K562 (cell line): ENCODE measurements around the gene ZNF165. TPM values are rescaled to one million over a fixed set of nuclear protein-coding genes. Genes with fewer than 3 reads are reported as not detected.

Source experiments
- CBX3 ChIP-seq, 2 experiments: IDR thresholded peaks; 1 replicate in 1 of 2; 2 replicates in 1 of 2; pipeline ENCODE4 v1.6.1; 2012; ENCODE audit warnings: inconsistent platforms in 2 of 2, low read length in 2 of 2, borderline replicate concordance in 1 of 2, control low read depth in 1 of 2
- E2F3 ChIP-seq: fragments of 250-450 bp; sonication (Bioruptor Pico); IDR thresholded peaks from 2 replicates; pipeline ENCODE4 v1.4.0; 2020; ENCODE audit warnings: mild to moderate bottlenecking
- GTF2F1 ChIP-seq: IDR thresholded peaks from 2 replicates; pipeline ENCODE4 v1.6.1; 2011; ENCODE audit warnings: low read depth, low read length, improper control_type of control experiment
- HEY1 ChIP-seq: fragments of 250-450 bp; sonication (Bioruptor Pico); IDR thresholded peaks from 2 replicates; pipeline ENCODE4 v1.5.0; 2020; ENCODE audit warnings: mild to moderate bottlenecking, moderate library complexity, borderline replicate concordance
- KAT8 ChIP-seq: fragments of 450-650 bp; IDR thresholded peaks from 2 replicates; pipeline ENCODE4 v1.6.1; 2016; ENCODE audit warnings: low read depth, mild to moderate bottlenecking
- MEIS2 ChIP-seq: fragments of 450-650 bp; IDR thresholded peaks from 2 replicates; pipeline ENCODE4 v1.6.1; 2014; ENCODE audit warnings: mild to moderate bottlenecking; ENCODE audit not compliant: partially characterized antibody
- POLR2B ChIP-seq: fragments of 450-650 bp; IDR thresholded peaks from 2 replicates; pipeline ENCODE4 v1.6.1; 2018; ENCODE audit warnings: low read depth; ENCODE audit not compliant: partially characterized antibody
- SMARCB1 ChIP-seq: IDR thresholded peaks from 2 replicates; pipeline ENCODE4 v1.6.1; 2011; ENCODE audit warnings: improper control_type of control experiment, low read depth; ENCODE audit not compliant: insufficient read length
- SRSF7 ChIP-seq: fragments of 200-400 bp; formaldehyde crosslinking; optimal IDR thresholded peaks from 2 replicates; pipeline ENCODE3; 2017; ENCODE audit warnings: mild to moderate bottlenecking, low read depth, low read length
- TCF3 ChIP-seq: sonication (generic); formaldehyde crosslinking; IDR thresholded peaks from 2 replicates; pipeline ENCODE4 v1.4.0; 2020; ENCODE audit warnings: mild to moderate bottlenecking, missing genetic modification reagents
- TEAD1 ChIP-seq, 2 experiments: fragments of 450-650 bp in 1 of 2; sonication (generic) in 1 of 2; formaldehyde crosslinking; IDR thresholded peaks; 2 replicates each; pipeline versions ENCODE4 v1.4.0 to v1.8.0; 2020 to 2022; ENCODE audit warnings: mild to moderate bottlenecking in 2 of 2, missing genetic modification reagents in 1 of 2
- TRIM24 ChIP-seq, 2 experiments: fragments of 450-650 bp; IDR thresholded peaks; 2 replicates each; pipeline ENCODE4 v1.6.1; 2016
- U2AF2 ChIP-seq: fragments of 200-400 bp; formaldehyde crosslinking; optimal IDR thresholded peaks from 2 replicates; pipeline ENCODE3; 2017; ENCODE audit warnings: low read depth, mild to moderate bottlenecking, low read length
- ZC3H8 ChIP-seq: fragments of 450-650 bp; IDR thresholded peaks from 2 replicates; pipeline ENCODE4 v1.6.1; 2017
- ZNF23 ChIP-seq: fragments of 250-450 bp; sonication (Bioruptor Pico); IDR thresholded peaks from 2 replicates; pipeline ENCODE4 v1.4.0; 2020; ENCODE audit warnings: mild to moderate bottlenecking
- polyA plus RNA-seq, 8 experiments: library from polyadenylated mRNA; depleted of rRNA in 4 of 8; stranded (reverse) in 5 of 8; unstranded in 3 of 8; fragments of >200 nt; fragmentation: Nextera tagmentation in 2 of 8; fragmentation: Illumina TruSeq in 1 of 8; extraction: Ambion mirVana in 2 of 8; extraction: Trizol in 1 of 8; gene quantifications; 2 replicates each; pipeline versions ENCODE4 v1.2.1 to v1.2.3, GENCODE V29; 2011 to 2014; ENCODE audit warnings: inconsistent platforms in 1 of 8, missing spikeins in 1 of 8
- total RNA-seq, 7 experiments: library from RNA; depleted of rRNA in 6 of 7; stranded (reverse); fragments of >200 nt in 6 of 7; fragmentation: Illumina TruSeq in 2 of 7; extraction: Trizol in 2 of 7; gene quantifications; 2 replicates each; pipeline versions ENCODE4 v1.2.1 to v1.2.3, GENCODE V29; 2011 to 2021; ENCODE audit warnings: low replicate concordance in 1 of 7
- TF ChIP-seq, protein P1 (sequence below): fragments of 450-650 bp; IDR thresholded peaks from 2 replicates; pipeline ENCODE4 v1.7.1; 2018; ENCODE audit warnings: mild to moderate bottlenecking, low read depth; ENCODE audit not compliant: partially characterized antibody
- TF ChIP-seq, protein P2 (sequence below): fragments of 450-650 bp; IDR thresholded peaks from one replicate; pipeline ENCODE4 v1.6.1; 2018; ENCODE audit warnings: mild to moderate bottlenecking, moderate library complexity; ENCODE audit not compliant: partially characterized antibody
- TF ChIP-seq, protein P3 (sequence below): fragments of 450-650 bp; IDR thresholded peaks from 2 replicates; pipeline ENCODE4 v1.6.1; 2014; ENCODE audit warnings: low read depth, mild to moderate bottlenecking, moderate library complexity, borderline replicate concordance
- TF ChIP-seq, protein P4 (sequence below): sonication (generic); formaldehyde crosslinking; IDR thresholded peaks from 2 replicates; pipeline ENCODE4 v1.8.0; 2022; ENCODE audit warnings: mild to moderate bottlenecking, low read depth, missing genetic modification reagents

The ZNF165 gene
- total and polyA plus RNA-seq, 9 of the 15 experiments (the other 6 are each of a cell fraction or from before 2014, with no cell fraction given) = 0.82 to 3.6 (median 1.2) TPM

DNA sequence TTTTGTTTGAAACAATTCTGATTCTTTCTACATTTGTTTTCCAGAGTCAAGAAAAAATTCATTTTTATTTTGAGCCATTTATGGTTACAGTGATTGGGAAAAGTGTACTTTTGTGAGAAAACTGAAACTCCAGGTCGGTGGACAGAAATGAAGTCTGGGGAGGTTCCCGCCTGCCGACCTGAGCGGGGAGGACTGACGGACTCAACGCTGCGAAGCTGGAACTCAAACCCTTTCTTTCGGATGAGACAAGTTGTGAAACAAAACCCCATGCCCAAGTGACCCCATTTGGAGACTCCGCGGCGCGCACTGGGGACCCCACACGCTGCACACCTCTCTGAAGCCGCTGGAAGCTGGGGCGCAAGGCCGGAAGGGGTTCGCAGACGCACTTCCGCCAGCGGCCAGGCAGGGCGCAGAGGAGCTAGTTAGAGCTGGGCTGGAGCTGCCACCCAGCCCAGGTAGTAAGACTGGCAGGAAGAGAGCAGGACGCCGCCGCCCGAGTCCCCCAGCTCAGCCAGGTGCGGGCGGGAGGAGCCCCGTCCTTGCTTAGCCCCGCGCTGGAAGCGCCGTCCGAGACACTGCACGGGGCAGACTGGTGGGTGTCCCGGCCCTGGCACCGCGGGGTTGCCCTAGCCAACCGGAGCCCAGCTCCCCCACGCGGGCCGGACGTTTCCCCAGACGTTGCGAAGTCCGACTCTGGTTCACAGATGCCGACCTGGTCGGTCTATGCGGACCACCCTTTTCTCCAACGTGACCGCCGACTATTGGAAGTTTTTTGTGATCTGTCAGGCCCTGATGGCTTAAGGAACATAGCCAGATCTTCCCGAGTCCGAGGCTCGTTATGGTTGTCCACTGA lies 24.2 kb downstream of the ZNF165 start (continued):
- TF ChIP-seq MEIS2 (no peak), E2F3 (CRISPR knock-in tag) (peak; percentile 75), SRSF7 (no peak), ZNF23 (no peak), HEY1 (no peak), ZC3H8 (no peak), KAT8 (peak; percentile 13; the same call in 1 of the 2 replicates), TEAD1 (CRISPR knock-in tag; IDR thresholded peaks at IDR 0.05) (peak; percentile 68 to 77; a peak in 3 of 4 replicates), TRIM24 (IDR thresholded peaks at IDR 0.05) (peak in 1 of 2 experiments; percentile 84; a peak in 2 of 4 replicates), GTF2F1 (peak; percentile 77; the same call in 1 of the 2 replicates), TCF3 (CRISPR knock-in tag) (no peak), U2AF2 (no peak), CBX3 (IDR thresholded peaks at IDR 0.05; ENCODE audit: borderline replicate concordance in 1 of 2, low read length in 2 of 2) (peak in 1 of 2 experiments; percentile 84; a peak in 1 of 3 replicates), POLR2B (peak; percentile 85), SMARCB1 (no peak)
- TF ChIP-seq, protein P1, sequence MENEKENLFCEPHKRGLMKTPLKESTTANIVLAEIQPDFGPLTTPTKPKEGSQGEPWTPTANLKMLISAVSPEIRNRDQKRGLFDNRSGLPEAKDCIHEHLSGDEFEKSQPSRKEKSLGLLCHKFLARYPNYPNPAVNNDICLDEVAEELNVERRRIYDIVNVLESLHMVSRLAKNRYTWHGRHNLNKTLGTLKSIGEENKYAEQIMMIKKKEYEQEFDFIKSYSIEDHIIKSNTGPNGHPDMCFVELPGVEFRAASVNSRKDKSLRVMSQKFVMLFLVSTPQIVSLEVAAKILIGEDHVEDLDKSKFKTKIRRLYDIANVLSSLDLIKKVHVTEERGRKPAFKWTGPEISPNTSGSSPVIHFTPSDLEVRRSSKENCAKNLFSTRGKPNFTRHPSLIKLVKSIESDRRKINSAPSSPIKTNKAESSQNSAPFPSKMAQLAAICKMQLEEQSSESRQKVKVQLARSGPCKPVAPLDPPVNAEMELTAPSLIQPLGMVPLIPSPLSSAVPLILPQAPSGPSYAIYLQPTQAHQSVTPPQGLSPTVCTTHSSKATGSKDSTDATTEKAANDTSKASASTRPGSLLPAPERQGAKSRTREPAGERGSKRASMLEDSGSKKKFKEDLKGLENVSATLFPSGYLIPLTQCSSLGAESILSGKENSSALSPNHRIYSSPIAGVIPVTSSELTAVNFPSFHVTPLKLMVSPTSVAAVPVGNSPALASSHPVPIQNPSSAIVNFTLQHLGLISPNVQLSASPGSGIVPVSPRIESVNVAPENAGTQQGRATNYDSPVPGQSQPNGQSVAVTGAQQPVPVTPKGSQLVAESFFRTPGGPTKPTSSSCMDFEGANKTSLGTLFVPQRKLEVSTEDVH = peak; percentile 53
- TF ChIP-seq, protein P2, sequence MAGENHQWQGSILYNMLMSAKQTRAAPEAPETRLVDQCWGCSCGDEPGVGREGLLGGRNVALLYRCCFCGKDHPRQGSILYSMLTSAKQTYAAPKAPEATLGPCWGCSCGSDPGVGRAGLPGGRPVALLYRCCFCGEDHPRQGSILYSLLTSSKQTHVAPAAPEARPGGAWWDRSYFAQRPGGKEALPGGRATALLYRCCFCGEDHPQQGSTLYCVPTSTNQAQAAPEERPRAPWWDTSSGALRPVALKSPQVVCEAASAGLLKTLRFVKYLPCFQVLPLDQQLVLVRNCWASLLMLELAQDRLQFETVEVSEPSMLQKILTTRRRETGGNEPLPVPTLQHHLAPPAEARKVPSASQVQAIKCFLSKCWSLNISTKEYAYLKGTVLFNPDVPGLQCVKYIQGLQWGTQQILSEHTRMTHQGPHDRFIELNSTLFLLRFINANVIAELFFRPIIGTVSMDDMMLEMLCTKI = no peak
- TF ChIP-seq, protein P3, sequence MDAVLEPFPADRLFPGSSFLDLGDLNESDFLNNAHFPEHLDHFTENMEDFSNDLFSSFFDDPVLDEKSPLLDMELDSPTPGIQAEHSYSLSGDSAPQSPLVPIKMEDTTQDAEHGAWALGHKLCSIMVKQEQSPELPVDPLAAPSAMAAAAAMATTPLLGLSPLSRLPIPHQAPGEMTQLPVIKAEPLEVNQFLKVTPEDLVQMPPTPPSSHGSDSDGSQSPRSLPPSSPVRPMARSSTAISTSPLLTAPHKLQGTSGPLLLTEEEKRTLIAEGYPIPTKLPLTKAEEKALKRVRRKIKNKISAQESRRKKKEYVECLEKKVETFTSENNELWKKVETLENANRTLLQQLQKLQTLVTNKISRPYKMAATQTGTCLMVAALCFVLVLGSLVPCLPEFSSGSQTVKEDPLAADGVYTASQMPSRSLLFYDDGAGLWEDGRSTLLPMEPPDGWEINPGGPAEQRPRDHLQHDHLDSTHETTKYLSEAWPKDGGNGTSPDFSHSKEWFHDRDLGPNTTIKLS = 0 out of 2 replicates have a peak, but pooled peaks have one; percentile 50
- TF ChIP-seq, protein P4, sequence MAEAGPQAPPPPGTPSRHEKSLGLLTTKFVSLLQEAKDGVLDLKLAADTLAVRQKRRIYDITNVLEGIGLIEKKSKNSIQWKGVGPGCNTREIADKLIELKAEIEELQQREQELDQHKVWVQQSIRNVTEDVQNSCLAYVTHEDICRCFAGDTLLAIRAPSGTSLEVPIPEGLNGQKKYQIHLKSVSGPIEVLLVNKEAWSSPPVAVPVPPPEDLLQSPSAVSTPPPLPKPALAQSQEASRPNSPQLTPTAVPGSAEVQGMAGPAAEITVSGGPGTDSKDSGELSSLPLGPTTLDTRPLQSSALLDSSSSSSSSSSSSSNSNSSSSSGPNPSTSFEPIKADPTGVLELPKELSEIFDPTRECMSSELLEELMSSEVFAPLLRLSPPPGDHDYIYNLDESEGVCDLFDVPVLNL = no peak
